GM23338 (cell line): ENCODE results near the gene SORBS1. TPM values are rescaled to one million over a fixed set of nuclear protein-coding genes. Genes with fewer than 3 reads are reported as not detected.

Experiments used
- ATAC-seq: fragments of 200-7000 bp; cut with Tn5 transposase; 3 replicates; pipeline ENCODE4 v1.9.1; 2020
- DNase-seq: peaks from one replicate; pipeline ENCODE4 v3.0.0-alpha.2; 2015; ENCODE audit warnings: low spot score
- H2AFZ ChIP-seq: fragments of 200-600 bp; sonication (generic); 2 replicates; pipeline ENCODE4 v1.8.0; 2016; ENCODE audit warnings: antibody characterized with exemption, mild to moderate bottlenecking, moderate library complexity
- H3F3A ChIP-seq: fragments of 200-600 bp; sonication (generic); replicated peaks from 2 replicates; pipeline ENCODE4 v1.8.0; 2017; ENCODE audit warnings: antibody characterized with exemption, mixed run types, low read depth
- H3K27ac ChIP-seq: fragments of 200-600 bp; sonication (generic); 2 replicates; pipeline ENCODE4 v1.6.1; 2016; ENCODE audit warnings: low read depth
- H3K27me3 ChIP-seq: fragments of 200-600 bp; sonication (generic); 2 replicates; pipeline ENCODE4 v1.8.0; 2016; ENCODE audit warnings: mild to moderate bottlenecking, mixed run types, moderate library complexity; ENCODE audit not compliant: insufficient read depth
- H3K36me3 ChIP-seq: fragments of 200-600 bp; sonication (generic); 2 replicates; pipeline ENCODE4 v1.8.0; 2016; ENCODE audit warnings: mild to moderate bottlenecking; ENCODE audit not compliant: insufficient read depth
- H3K4me1 ChIP-seq: fragments of 200-600 bp; sonication (generic); 2 replicates; pipeline ENCODE4 v1.8.0; 2016; ENCODE audit warnings: mild to moderate bottlenecking, moderate library complexity; ENCODE audit not compliant: insufficient read depth
- H3K4me2 ChIP-seq: fragments of 200-600 bp; sonication (generic); 2 replicates; pipeline ENCODE4 v1.7.1; 2017; ENCODE audit warnings: mixed run types
- H3K4me3 ChIP-seq: fragments of 200-600 bp; sonication (generic); 2 replicates; pipeline ENCODE4 v1.6.1; 2016; ENCODE audit warnings: mixed run types
- H3K79me2 ChIP-seq: fragments of 200-600 bp; sonication (generic); replicated peaks from 2 replicates; pipeline ENCODE4 v1.8.0; 2017; ENCODE audit warnings: mild to moderate bottlenecking; ENCODE audit not compliant: insufficient read depth
- H3K9me2 ChIP-seq: fragments of 200-600 bp; sonication (generic); 2 replicates; pipeline ENCODE4 v1.8.0; 2017; ENCODE audit not compliant: insufficient read depth
- H4K20me1 ChIP-seq: fragments of 200-600 bp; sonication (generic); replicated peaks from 2 replicates; pipeline ENCODE4 v1.8.0; 2017; ENCODE audit warnings: mild to moderate bottlenecking; ENCODE audit not compliant: insufficient read depth
- H3K27ac Mint-ChIP-seq: 2 replicates; pipeline ENCODE4 v1.8.0; 2020; ENCODE audit warnings: inconsistent platforms, mild to moderate bottlenecking, moderate library complexity, mixed read lengths
- H3K27me3 Mint-ChIP-seq: 3 replicates; pipeline ENCODE4 v1.8.0; 2022; ENCODE audit warnings: low read depth, mild to moderate bottlenecking, moderate library complexity, mixed read lengths, inconsistent platforms; ENCODE audit not compliant: insufficient read depth, poor library complexity
- H3K36me3 Mint-ChIP-seq: 3 replicates; pipeline ENCODE4 v1.8.0; 2021; ENCODE audit warnings: low read depth, mild to moderate bottlenecking, inconsistent platforms, moderate library complexity, mixed read lengths
- H3K4me1 Mint-ChIP-seq: 3 replicates; pipeline ENCODE4 v1.8.0; 2020; ENCODE audit warnings: mild to moderate bottlenecking, inconsistent platforms, mixed read lengths
- H3K4me3 Mint-ChIP-seq: 3 replicates; pipeline ENCODE4 v1.8.0; 2021; ENCODE audit warnings: moderate library complexity, mild to moderate bottlenecking, inconsistent platforms, mixed read lengths
- H3K9me3 Mint-ChIP-seq: 3 replicates; pipeline ENCODE4 v1.8.0; 2020; ENCODE audit warnings: moderate library complexity, mild to moderate bottlenecking, inconsistent platforms, mixed read lengths
- CREB1 ChIP-seq: fragments of 250-450 bp; sonication (Bioruptor Pico); IDR thresholded peaks from 2 replicates; pipeline ENCODE4 v1.5.0; 2020; ENCODE audit warnings: low read depth, mild to moderate bottlenecking, moderate library complexity
- EZH2 ChIP-seq: fragments of 200-600 bp; sonication (generic); IDR thresholded peaks from one replicate; pipeline ENCODE4 v1.8.0; 2017; ENCODE audit warnings: antibody characterized with exemption, mild to moderate bottlenecking, low read depth; ENCODE audit not compliant: unreplicated experiment
- EZH2phosphoT487 ChIP-seq: fragments of 200-600 bp; sonication (generic); IDR thresholded peaks from one replicate; pipeline ENCODE4 v1.8.1; 2018; ENCODE audit warnings: antibody characterized with exemption; ENCODE audit not compliant: unreplicated experiment
- JUNB ChIP-seq: IDR thresholded peaks from one replicate; pipeline ENCODE4 v1.6.1; 2016; ENCODE audit warnings: antibody characterized with exemption; ENCODE audit not compliant: unreplicated experiment
- NANOG ChIP-seq: IDR thresholded peaks from 2 replicates; pipeline ENCODE4 v1.6.1; 2016; ENCODE audit warnings: antibody characterized with exemption, borderline replicate concordance
- POLR2AphosphoS5 ChIP-seq: IDR thresholded peaks from 2 replicates; pipeline ENCODE4 v1.6.1; 2016; ENCODE audit warnings: antibody characterized with exemption, low read depth
- STAT1 ChIP-seq: IDR thresholded peaks from one replicate; pipeline ENCODE4 v1.6.1; 2016; ENCODE audit warnings: antibody characterized with exemption; ENCODE audit not compliant: unreplicated experiment
- ZNF114 ChIP-seq: fragments of 250-450 bp; sonication (Bioruptor Pico); IDR thresholded peaks from 2 replicates; pipeline ENCODE4 v1.5.0; 2020; ENCODE audit warnings: mild to moderate bottlenecking, moderate library complexity
- ZNF331 ChIP-seq: fragments of 250-450 bp; sonication (Bioruptor Pico); IDR thresholded peaks from 2 replicates; pipeline ENCODE4 v1.5.0; 2020; ENCODE audit warnings: low read depth, mild to moderate bottlenecking, moderate library complexity
- polyA plus RNA-seq: library from polyadenylated mRNA; unstranded; fragments of >200 nt; fragmentation: Nextera tagmentation; extraction: Ambion mirVana; gene quantifications from 2 replicates; pipeline ENCODE4 v1.2.1, GENCODE V29; 2016
- total RNA-seq: library from RNA; depleted of rRNA; stranded (reverse); fragments of >200 nt; shearing (Covaris generic); gene quantifications from 2 replicates; pipeline ENCODE4 v1.2.3, GENCODE V29; 2014
- TF ChIP-seq, protein P1 (sequence below): IDR thresholded peaks from one replicate; pipeline ENCODE4 v1.6.1; 2018; ENCODE audit warnings: antibody characterized with exemption; ENCODE audit not compliant: unreplicated experiment
- TF ChIP-seq, protein P2 (sequence below), 2 experiments: fragments of 200-600 bp in 1 of 2; sonication (generic) in 1 of 2; conservative IDR thresholded peaks; 2 replicates each; pipeline versions ENCODE4 v1.5.1 to v1.6.1; 2016 to 2017; ENCODE audit warnings: antibody characterized with exemption in 2 of 2, low read depth in 2 of 2, mild to moderate bottlenecking in 2 of 2, moderate library complexity in 1 of 2
- TF ChIP-seq, protein P3 (sequence below): IDR thresholded peaks from 2 replicates; pipeline ENCODE4 v1.6.1; 2016; ENCODE audit warnings: antibody characterized with exemption
- TF ChIP-seq, protein P4 (sequence below): fragments of 250-450 bp; sonication (Bioruptor Pico); IDR thresholded peaks from 2 replicates; pipeline ENCODE4 v1.5.0; 2020; ENCODE audit warnings: mild to moderate bottlenecking, moderate library complexity

Gene SORBS1
- total and polyA plus RNA-seq, 2 experiments from 2014 or later: 47.7 to 51.5 TPM

DNA sequence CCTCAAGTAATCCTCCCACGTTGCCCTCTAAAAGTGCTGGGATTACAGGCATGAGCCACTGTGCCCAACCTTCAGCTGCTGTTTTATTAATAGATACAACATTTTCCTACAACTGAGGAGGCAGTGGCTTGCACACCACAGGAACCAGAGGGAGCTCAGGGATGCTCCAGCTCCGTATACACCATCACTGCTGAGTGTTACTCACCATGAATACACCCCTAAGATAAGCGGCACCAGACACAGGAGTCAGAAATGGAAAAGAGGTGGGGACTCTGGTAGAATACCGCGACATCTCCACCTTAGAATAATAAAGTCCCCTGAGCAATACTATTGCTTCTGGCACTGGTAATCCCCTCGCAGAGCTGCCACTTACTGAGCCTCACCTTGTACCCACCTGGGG is 201.7 kb downstream of the SORBS1 start:
- ATAC-seq (no peak), DNase-seq (no peak)
- Histone ChIP-seq H2AFZ (no peak overlapping the region), H3F3A (no peaks in the 10 kb centered on the region), H3K79me2 (no peaks in the 10 kb centered on the region), H3K36me3 (0 out of 2 replicates have a peak, but pooled peaks cover 3% of the 10 kb centered on the region), H3K4me1 (no peaks in the 10 kb centered on the region), H3K4me3 (no peak overlapping the region), H3K9me2 (no peaks in the 10 kb centered on the region), H3K27me3 (no peaks in the 10 kb centered on the region), H4K20me1 (no peaks in the 10 kb centered on the region), H3K27ac (0 out of 2 replicates have a peak overlapping the region, but pooled peaks have one; percentile 68), H3K4me2 (no peak overlapping the region)
- Mint-ChIP-seq H3K27ac (no peak overlapping the region), H3K36me3 (peaks cover 10% of the 10 kb centered on the region), H3K4me3 (no peak overlapping the region), H3K9me3 (no peaks in the 10 kb centered on the region), H3K4me1 (peaks cover 6% of the 10 kb centered on the region; the same call in 1 of the 3 replicates), H3K27me3 (no peaks in the 10 kb centered on the region)
- TF ChIP-seq ZNF114 (CRISPR knock-in tag) (no peak), STAT1 (no peak), ZNF331 (no peak), EZH2phosphoT487 (no peak), CREB1 (CRISPR knock-in tag) (no peak), JUNB (no peak), EZH2 (no peak), POLR2AphosphoS5 (no peak), NANOG (no peak)
- TF ChIP-seq, protein P1, sequence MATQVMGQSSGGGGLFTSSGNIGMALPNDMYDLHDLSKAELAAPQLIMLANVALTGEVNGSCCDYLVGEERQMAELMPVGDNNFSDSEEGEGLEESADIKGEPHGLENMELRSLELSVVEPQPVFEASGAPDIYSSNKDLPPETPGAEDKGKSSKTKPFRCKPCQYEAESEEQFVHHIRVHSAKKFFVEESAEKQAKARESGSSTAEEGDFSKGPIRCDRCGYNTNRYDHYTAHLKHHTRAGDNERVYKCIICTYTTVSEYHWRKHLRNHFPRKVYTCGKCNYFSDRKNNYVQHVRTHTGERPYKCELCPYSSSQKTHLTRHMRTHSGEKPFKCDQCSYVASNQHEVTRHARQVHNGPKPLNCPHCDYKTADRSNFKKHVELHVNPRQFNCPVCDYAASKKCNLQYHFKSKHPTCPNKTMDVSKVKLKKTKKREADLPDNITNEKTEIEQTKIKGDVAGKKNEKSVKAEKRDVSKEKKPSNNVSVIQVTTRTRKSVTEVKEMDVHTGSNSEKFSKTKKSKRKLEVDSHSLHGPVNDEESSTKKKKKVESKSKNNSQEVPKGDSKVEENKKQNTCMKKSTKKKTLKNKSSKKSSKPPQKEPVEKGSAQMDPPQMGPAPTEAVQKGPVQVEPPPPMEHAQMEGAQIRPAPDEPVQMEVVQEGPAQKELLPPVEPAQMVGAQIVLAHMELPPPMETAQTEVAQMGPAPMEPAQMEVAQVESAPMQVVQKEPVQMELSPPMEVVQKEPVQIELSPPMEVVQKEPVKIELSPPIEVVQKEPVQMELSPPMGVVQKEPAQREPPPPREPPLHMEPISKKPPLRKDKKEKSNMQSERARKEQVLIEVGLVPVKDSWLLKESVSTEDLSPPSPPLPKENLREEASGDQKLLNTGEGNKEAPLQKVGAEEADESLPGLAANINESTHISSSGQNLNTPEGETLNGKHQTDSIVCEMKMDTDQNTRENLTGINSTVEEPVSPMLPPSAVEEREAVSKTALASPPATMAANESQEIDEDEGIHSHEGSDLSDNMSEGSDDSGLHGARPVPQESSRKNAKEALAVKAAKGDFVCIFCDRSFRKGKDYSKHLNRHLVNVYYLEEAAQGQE: no peak
- TF ChIP-seq, protein P2, sequence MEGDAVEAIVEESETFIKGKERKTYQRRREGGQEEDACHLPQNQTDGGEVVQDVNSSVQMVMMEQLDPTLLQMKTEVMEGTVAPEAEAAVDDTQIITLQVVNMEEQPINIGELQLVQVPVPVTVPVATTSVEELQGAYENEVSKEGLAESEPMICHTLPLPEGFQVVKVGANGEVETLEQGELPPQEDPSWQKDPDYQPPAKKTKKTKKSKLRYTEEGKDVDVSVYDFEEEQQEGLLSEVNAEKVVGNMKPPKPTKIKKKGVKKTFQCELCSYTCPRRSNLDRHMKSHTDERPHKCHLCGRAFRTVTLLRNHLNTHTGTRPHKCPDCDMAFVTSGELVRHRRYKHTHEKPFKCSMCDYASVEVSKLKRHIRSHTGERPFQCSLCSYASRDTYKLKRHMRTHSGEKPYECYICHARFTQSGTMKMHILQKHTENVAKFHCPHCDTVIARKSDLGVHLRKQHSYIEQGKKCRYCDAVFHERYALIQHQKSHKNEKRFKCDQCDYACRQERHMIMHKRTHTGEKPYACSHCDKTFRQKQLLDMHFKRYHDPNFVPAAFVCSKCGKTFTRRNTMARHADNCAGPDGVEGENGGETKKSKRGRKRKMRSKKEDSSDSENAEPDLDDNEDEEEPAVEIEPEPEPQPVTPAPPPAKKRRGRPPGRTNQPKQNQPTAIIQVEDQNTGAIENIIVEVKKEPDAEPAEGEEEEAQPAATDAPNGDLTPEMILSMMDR (conservative IDR thresholded peaks at IDR 0.05; ENCODE audit: low read depth in 2 of 2): no peak
- TF ChIP-seq, protein P3, sequence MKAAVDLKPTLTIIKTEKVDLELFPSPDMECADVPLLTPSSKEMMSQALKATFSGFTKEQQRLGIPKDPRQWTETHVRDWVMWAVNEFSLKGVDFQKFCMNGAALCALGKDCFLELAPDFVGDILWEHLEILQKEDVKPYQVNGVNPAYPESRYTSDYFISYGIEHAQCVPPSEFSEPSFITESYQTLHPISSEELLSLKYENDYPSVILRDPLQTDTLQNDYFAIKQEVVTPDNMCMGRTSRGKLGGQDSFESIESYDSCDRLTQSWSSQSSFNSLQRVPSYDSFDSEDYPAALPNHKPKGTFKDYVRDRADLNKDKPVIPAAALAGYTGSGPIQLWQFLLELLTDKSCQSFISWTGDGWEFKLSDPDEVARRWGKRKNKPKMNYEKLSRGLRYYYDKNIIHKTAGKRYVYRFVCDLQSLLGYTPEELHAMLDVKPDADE: no peak
- TF ChIP-seq, protein P4, sequence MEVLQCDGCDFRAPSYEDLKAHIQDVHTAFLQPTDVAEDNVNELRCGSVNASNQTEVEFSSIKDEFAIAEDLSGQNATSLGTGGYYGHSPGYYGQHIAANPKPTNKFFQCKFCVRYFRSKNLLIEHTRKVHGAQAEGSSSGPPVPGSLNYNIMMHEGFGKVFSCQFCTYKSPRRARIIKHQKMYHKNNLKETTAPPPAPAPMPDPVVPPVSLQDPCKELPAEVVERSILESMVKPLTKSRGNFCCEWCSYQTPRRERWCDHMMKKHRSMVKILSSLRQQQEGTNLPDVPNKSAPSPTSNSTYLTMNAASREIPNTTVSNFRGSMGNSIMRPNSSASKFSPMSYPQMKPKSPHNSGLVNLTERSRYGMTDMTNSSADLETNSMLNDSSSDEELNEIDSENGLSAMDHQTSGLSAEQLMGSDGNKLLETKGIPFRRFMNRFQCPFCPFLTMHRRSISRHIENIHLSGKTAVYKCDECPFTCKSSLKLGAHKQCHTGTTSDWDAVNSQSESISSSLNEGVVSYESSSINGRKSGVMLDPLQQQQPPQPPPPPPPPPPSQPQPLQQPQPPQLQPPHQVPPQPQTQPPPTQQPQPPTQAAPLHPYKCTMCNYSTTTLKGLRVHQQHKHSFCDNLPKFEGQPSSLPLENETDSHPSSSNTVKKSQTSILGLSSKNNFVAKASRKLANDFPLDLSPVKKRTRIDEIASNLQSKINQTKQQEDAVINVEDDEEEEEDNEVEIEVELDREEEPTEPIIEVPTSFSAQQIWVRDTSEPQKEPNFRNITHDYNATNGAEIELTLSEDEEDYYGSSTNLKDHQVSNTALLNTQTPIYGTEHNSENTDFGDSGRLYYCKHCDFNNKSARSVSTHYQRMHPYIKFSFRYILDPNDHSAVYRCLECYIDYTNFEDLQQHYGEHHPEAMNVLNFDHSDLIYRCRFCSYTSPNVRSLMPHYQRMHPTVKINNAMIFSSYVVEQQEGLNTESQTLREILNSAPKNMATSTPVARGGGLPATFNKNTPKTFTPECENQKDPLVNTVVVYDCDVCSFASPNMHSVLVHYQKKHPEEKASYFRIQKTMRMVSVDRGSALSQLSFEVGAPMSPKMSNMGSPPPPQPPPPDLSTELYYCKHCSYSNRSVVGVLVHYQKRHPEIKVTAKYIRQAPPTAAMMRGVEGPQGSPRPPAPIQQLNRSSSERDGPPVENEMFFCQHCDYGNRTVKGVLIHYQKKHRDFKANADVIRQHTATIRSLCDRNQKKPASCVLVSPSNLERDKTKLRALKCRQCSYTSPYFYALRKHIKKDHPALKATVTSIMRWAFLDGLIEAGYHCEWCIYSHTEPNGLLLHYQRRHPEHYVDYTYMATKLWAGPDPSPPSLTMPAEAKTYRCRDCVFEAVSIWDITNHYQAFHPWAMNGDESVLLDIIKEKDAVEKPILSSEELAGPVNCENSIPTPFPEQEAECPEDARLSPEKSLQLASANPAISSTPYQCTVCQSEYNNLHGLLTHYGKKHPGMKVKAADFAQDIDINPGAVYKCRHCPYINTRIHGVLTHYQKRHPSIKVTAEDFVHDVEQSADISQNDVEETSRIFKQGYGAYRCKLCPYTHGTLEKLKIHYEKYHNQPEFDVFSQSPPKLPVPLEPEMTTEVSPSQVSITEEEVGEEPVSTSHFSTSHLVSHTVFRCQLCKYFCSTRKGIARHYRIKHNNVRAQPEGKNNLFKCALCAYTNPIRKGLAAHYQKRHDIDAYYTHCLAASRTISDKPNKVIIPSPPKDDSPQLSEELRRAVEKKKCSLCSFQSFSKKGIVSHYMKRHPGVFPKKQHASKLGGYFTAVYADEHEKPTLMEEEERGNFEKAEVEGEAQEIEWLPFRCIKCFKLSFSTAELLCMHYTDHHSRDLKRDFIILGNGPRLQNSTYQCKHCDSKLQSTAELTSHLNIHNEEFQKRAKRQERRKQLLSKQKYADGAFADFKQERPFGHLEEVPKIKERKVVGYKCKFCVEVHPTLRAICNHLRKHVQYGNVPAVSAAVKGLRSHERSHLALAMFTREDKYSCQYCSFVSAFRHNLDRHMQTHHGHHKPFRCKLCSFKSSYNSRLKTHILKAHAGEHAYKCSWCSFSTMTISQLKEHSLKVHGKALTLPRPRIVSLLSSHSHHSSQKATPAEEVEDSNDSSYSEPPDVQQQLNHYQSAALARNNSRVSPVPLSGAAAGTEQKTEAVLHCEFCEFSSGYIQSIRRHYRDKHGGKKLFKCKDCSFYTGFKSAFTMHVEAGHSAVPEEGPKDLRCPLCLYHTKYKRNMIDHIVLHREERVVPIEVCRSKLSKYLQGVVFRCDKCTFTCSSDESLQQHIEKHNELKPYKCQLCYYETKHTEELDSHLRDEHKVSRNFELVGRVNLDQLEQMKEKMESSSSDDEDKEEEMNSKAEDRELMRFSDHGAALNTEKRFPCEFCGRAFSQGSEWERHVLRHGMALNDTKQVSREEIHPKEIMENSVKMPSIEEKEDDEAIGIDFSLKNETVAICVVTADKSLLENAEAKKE (CRISPR knock-in tag): no peak
